Hindlimb muscle (tissue), 1 donor: ENCODE data around the gene ZC3HAV1. TPM values are rescaled to one million over a fixed set of nuclear protein-coding genes. Genes with fewer than 3 reads are reported as not detected.
"Not testable (repeated sequence)": the region's sequence is repeated elsewhere in the genome, so short reads cannot be mapped to it uniquely, and the experiment has no call there.

Experiments used
- DNase-seq: peaks from one replicate; pipeline ENCODE4 v3.0.0-alpha.2; 2013
- polyA plus RNA-seq: library from polyadenylated mRNA; unstranded; fragments of 120-200 nt; gene quantifications from one replicate; pipeline ENCODE4 v1.2.1, GENCODE V29; 2013; ENCODE audit not compliant: insufficient read length

Gene ZC3HAV1
- polyA plus RNA-seq, 1 donor: 10.5 TPM

GRCh38 chr7:139049111-139049510 is 60.4 kb downstream of the ZC3HAV1 start:
- no peak for DNase-seq

- DNase-seq: no peak
Measured at GRCh38 chr7:139047970-139048369, 61.5 kb downstream of the ZC3HAV1 start.

- no peak for DNase-seq
Measured at GRCh38 chr7:139046143-139046542, 63.4 kb downstream of the ZC3HAV1 start.

- no peak for DNase-seq
Measured at GRCh38 chr7:139044813-139045794, 64.4 kb downstream of the ZC3HAV1 start.

DNA sequence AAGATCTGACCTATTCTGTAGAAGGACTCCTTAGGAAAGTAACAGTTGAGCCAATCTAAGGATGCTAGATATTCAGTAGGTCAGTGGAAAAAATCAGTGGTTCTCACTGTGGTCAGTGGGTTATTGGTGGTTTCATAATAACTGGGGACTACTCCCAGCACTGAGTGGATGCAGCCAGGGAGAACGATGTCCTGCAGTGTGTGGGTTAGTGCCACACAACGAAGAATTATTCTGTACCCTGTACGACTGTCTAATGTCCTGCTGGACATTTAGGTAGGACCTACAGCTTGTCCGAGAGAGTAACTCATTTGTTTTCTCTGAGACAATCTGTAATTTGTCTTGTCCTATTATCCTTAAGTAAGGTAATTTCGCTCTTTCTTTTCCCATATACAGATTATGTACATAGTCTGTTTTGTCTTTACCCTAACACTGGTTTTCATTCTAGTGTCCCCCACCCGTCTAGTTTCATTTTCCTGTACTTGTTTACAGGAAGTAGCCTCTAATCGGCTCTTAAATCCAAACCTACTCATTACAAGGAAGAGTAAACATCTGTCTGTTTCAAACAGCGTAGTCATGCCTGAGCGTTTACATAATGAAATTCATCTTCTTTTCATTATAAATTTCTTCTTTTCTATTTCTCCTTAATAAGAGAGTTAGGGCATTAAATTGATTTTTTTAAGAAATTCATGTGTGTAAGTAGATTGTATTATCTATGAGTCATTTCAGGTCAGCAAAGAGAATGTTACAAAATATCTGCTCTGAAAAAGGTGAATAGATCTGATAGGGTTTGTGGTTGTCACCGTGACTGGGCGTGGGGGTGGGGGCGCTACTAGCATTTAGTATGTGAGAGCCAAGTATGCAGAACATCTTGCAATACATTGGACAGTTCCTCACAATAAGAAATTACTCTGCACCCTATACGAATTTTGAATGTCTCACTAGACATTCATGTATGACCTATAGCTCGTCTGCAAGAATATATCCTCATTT is 65.4 kb downstream of the ZC3HAV1 start:
- DNase-seq: no peak

DNA sequence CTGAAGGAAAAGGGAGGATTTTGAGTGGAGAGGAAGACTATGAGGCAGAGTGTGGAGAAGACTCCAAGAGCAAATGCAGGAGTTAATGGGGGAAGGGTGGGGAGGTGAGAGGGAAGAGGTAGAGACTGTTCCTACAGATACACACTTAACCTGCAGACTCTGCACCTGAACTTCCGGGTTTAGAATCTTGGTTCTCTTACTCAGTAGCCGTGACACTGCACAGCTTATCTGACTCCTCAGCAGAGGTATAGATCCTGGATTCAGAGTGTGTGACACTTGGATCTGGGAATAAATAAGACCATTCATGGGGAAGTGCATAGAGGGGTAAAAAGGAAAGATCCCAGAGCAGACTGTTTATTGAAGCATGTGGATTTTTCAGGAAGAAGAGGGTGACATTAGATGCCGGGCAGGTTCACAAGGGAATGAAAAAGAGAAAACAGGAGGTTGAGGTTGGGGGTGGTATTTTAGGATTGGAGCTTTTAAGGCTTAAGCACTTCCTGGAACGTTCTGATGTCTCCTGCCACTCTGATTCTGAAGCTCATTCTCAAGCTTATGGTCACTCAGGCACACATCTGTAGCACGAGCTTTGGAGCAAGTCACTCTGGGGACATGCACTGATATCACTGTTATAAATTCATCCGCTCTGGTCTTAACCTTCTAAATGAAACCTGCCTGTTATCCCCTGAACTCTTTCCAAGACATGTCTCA is 68.0 kb downstream of the ZC3HAV1 start:
- no peak for DNase-seq

DNA sequence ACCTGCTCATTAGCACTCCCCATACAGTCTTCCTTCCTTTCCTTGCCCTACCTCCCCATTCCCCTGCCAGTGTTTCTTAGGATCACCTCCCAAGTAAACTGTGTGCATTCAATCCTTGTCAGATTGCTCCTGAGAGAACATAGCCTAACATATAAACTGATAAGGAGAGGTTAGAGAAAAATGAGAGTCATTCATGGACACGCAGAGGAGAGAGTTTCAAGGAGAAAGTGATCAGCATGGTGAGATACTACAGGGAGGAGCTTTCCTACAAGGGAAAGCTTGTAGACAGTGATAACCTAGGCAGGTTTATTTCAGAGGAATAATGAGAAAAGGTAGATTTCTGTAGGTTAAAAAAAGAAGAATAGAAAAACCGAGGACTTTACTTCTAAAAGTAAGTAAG is 70.8 kb downstream of the ZC3HAV1 start:
- no peak for DNase-seq

GRCh38 chr7:139036901-139037300 is 72.6 kb downstream of the ZC3HAV1 start:
- no peak for DNase-seq

GRCh38 chr7:139035586-139036353 is 73.8 kb downstream of the ZC3HAV1 start, which contains the start of gene ZC3HAV1L:
Gene ZC3HAV1L, minus strand, starts transcription at chr7:139036042. Its CDS starts 25 bp downstream, at chr7:139036017.
- peak; percentile 88 for DNase-seq

DNA sequence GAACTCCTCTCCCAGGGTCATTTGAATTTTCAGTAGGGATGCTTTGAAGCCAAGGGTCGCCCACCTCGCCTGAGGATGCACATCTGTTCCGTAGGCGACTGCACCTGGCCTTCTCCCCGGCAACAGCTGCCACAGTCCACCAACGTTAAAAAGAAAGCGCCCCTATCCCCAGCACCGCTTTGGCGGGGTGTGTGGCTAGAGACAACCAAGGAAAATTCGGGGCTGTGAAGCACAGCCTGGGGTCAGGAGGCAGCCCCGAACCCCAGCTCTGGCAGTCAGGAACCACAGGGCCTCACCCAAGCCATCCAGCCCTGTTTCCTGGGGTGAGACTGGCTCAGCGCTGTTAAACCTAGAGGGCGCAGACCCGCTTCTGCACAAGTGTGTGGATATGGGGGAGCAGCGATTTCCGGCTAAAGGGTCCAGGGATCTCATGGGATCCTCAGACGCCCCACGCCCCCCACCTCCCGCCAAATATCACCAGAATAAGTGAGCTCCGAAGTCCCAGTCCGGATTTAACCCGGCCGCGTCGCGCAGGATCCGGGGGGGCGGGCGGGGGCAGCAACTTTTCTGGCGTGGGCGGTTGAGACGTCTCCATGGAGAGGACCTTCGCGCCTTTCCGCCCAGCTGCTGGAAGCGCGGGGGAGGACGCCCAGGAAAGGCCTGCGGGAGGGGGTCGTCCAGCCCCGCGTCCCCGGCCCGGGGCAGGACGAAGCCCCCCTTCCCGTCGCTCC is 74.5 kb downstream of the ZC3HAV1 start:
- DNase-seq: no peak

DNA sequence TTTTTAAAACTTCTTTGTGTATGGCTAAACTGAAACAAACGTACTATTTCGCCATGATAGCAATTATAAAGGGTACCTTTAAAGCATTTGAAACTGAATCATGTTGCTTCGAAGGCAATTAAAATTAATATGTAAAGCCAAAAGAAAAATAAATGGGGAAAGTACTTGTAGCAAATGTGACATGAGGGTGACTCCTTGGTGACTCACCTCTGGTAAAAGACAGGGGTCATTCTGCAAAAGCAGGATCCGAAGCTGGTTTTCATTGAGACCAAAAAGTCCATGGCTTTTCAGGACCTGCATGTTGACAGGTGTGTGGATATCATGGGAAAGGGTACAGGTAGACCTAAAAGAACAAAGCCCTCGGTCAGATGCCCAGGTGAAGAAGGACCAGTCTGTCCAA is 75.2 kb downstream of the ZC3HAV1 start:
- DNase-seq: no peak

DNA sequence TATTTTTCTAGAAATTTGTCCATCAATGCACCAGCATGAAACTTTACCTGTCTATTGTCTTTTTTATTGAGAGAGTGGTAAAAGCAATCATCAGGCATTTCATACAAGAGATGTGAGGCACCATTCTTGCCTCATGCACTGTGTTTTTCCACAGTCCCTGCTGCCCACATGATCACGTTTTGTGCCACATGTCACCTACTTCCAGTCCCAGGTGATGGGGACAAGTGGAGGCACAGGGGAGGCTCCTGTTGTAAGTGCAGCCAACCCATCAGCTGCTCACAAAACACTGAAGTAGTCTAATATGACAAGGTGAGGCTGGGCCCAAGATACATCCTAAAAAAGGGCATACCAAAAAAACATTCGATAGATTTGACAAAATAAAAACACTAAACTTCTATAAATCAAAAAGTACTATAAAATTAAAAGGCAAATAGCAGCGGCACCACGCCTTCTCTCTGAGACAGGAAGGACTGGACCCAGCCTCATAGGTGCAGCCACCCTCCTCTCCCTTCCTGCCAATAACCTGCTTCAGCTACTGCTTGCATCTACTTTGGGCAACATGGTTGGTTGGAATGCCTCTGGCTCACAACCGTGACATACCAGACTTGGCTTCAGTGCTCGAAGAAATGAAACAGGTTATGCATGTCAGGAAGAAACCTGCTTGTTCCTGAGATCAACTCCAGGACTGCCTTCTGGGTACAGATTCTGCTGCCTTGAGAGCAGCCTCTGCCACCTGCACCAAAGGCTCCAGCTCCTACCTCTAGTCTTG is 76.0 kb downstream of the ZC3HAV1 start:
- DNase-seq: no peak

DNA sequence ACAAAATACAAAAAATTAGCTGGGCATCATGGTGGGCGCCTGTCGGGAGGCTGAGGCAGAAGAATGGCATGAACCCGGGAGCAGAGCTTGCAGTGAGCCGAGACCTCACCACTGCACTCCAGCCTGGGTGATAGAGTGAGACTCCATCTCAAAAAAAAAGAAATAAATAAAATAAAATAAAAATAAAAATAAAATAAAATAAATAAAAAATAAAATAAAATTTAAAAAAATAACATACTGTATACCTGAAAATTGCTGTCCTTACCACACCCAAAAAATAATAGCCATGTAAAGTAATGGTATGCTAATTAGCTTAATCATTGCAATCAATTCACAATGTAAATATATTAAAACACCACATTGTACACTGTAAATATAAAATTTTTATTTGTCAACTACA is 77.0 kb downstream of the ZC3HAV1 start:
- DNase-seq: no peak

GRCh38 chr7:139029353-139029752 is 80.2 kb downstream of the ZC3HAV1 start:
- DNase-seq: no peak

DNA sequence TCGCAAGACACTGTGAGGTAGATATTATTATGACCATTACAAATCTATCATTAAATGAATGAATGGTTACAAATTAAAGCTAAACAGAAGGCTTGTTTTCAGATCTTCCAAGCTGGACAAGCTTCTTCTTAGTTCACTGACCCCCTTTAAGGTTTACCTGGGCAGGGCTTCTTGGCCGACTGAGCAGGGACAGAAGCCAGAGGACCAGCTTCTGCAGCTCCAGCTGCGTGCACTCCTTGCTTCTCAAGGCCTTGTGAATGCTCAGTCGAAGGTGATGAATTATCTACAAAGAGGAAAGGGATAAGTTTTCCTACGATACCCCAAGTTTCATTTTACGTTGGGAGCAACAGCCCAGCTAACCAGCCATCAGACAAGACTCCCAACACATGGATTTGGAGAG is 83.0 kb downstream of the ZC3HAV1 start:
- no peak for DNase-seq

GRCh38 chr7:139025861-139026260 is 83.7 kb downstream of the ZC3HAV1 start:
- not testable (repeated sequence) for DNase-seq

DNA sequence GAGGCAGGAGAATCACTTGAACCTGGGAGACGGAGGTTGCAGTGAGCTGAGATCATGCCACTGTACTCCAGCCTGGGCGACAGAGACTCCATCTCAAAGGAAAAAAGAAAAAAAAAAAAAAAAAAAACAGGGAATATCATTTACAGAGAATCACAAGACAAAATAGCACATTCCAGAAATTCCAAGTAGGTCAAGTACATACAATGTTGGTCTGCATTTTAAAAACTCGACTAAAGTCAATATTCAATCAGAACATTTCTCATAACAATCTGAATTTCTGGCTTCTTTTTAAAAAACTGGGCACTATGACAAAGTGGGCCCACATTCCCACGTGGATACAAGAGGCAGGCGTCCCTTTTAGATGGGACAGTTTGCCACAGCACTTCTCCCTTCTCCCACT is 86.4 kb downstream of the ZC3HAV1 start:
- no peak for DNase-seq

- no peak for DNase-seq
Measured at GRCh38 chr7:139022286-139022685, 87.2 kb downstream of the ZC3HAV1 start.

DNA sequence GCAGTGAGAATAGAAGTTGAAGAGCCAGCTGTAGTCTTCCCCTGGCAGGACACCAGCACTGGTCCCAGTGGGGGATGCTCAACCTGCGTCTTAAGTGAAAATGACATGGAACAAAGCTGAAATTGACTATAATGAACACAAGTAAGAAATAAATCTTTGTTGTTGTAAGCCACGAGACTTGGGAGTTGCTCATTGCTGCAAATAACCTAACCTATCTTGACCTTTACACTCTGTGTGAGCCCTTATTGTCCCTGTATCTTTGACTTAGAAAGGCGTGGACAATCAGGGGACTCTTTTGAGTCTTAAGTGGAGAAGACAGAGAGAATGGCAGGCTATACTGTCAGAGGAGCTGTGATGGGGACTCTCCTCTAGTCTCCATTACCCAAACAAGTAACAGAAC is 90.6 kb downstream of the ZC3HAV1 start:
- DNase-seq: no peak

DNA sequence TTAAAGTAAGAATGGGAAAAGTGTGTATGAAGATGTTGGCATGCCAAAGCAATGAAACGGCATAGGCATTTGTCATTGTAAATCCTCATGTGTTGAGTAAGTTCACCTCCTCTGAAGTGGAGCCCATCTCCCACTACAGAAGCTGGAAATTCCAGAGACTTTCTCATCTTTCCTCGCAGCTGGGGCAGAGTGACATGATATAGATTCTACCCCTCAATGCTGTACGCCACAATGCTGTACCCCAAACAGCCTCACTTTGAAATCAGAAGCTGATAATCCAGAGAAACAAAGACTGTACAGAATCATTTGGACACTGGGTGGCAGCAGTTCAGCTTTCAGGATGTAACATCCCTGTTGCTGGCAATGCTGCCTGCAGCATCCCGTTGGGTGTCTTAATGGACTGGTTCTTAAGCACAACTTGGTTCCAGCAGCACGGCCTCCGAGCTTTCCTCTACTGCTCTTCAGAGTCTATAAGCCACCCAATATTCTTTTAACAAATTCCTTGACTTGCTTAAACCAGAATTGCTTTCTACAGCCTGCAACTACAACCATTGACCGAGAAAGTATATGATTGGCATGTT is 92.5 kb downstream of the ZC3HAV1 start:
- peak; percentile 68 for DNase-seq
